H9 (cell line): Measurements from ENCODE around the gene SELPLG. TPM values are rescaled to one million over a fixed set of nuclear protein-coding genes. Genes with fewer than 3 reads are reported as not detected.
"Not testable (repeated sequence)": the region's sequence is repeated elsewhere in the genome, so short reads cannot be mapped to it uniquely, and the experiment has no call there.

Experiments used
- DNase-seq: peaks from one replicate; pipeline ENCODE4 v3.0.0-alpha.2; 2017
- H2AFZ ChIP-seq: one replicate; pipeline ENCODE4 v1.6.1; 2013; ENCODE audit warnings: mild to moderate bottlenecking, low read length, control low read depth, moderate library complexity
- H2AK5ac ChIP-seq: 2 replicates; pipeline ENCODE4 v1.6.1; 2013; ENCODE audit warnings: low read length, control low read depth, mixed read lengths; ENCODE audit not compliant: insufficient read length
- H2BK120ac ChIP-seq: one replicate; pipeline ENCODE4 v1.6.1; 2013; ENCODE audit warnings: low read depth, mild to moderate bottlenecking, low read length, control low read depth, inconsistent platforms; ENCODE audit not compliant: poor library complexity, severe bottlenecking
- H2BK12ac ChIP-seq: 2 replicates; pipeline ENCODE4 v1.6.1; 2013; ENCODE audit warnings: low read length, control low read depth, mixed read lengths, low read depth; ENCODE audit not compliant: insufficient read length
- H2BK15ac ChIP-seq: 2 replicates; pipeline ENCODE4 v1.6.1; 2013; ENCODE audit warnings: low read depth, low read length, control low read depth
- H2BK20ac ChIP-seq: one replicate; pipeline ENCODE4 v1.6.1; 2013; ENCODE audit warnings: low read depth, mild to moderate bottlenecking, low read length, control low read depth, inconsistent platforms; ENCODE audit not compliant: poor library complexity, severe bottlenecking
- H2BK5ac ChIP-seq: 2 replicates; pipeline ENCODE4 v1.6.1; 2013; ENCODE audit warnings: low read length, control low read depth, mixed read lengths; ENCODE audit not compliant: insufficient read length
- H3K14ac ChIP-seq: 2 replicates; pipeline ENCODE4 v1.6.1; 2013; ENCODE audit warnings: low read length, control low read depth; ENCODE audit not compliant: insufficient read depth
- H3K18ac ChIP-seq: 2 replicates; pipeline ENCODE4 v1.6.1; 2013; ENCODE audit warnings: low read depth, mild to moderate bottlenecking, mixed read lengths, low read length, control low read depth; ENCODE audit not compliant: insufficient read length
- H3K23ac ChIP-seq: 2 replicates; pipeline ENCODE4 v1.6.1; 2013; ENCODE audit warnings: low read length, control low read depth, mixed read lengths, low read depth; ENCODE audit not compliant: insufficient read length
- H3K23me2 ChIP-seq: 2 replicates; pipeline ENCODE4 v1.6.1; 2013; ENCODE audit warnings: low read depth, mild to moderate bottlenecking, mixed read lengths, low read length, control low read depth; ENCODE audit not compliant: insufficient read length, poor library complexity, severe bottlenecking
- H3K27ac ChIP-seq: 2 replicates; pipeline ENCODE4 v1.5.1; 2013; ENCODE audit warnings: low read length, control low read depth, mixed read lengths, low read depth; ENCODE audit not compliant: insufficient read length
- H3K27me3 ChIP-seq: 2 replicates; pipeline ENCODE4 v1.6.1; 2013; ENCODE audit warnings: low read length, control low read depth, inconsistent platforms; ENCODE audit not compliant: insufficient read depth
- H3K4ac ChIP-seq: 2 replicates; pipeline ENCODE4 v1.6.1; 2013; ENCODE audit warnings: low read depth, mild to moderate bottlenecking, control low read depth, inconsistent platforms, low read length, moderate library complexity
- H3K4me1 ChIP-seq: 2 replicates; pipeline ENCODE4 v1.6.1; 2013; ENCODE audit warnings: low read length, control low read depth, inconsistent platforms; ENCODE audit not compliant: insufficient read depth
- H3K4me2 ChIP-seq: 2 replicates; pipeline ENCODE4 v1.6.1; 2013; ENCODE audit warnings: low read length, control low read depth, mixed read lengths; ENCODE audit not compliant: insufficient read length, insufficient read depth
- H3K56ac ChIP-seq: 2 replicates; pipeline ENCODE4 v1.6.1; 2013; ENCODE audit warnings: low read depth, mild to moderate bottlenecking, mixed read lengths, low read length, control low read depth; ENCODE audit not compliant: insufficient read length
- H3K79me1 ChIP-seq: 2 replicates; pipeline ENCODE4 v1.6.1; 2013; ENCODE audit warnings: low read depth, mild to moderate bottlenecking, moderate library complexity, low read length, control low read depth, inconsistent platforms; ENCODE audit not compliant: insufficient read depth, poor library complexity, severe bottlenecking
- H3K79me2 ChIP-seq: 2 replicates; pipeline ENCODE4 v1.6.1; 2013; ENCODE audit warnings: low read length, control low read depth, inconsistent platforms; ENCODE audit not compliant: insufficient read depth
- H3K9ac ChIP-seq: 2 replicates; pipeline ENCODE4 v1.6.1; 2013; ENCODE audit warnings: low read length, control low read depth, mixed read lengths; ENCODE audit not compliant: insufficient read length; ENCODE audit errors: extremely low read depth
- H3K9me3 ChIP-seq: one replicate; pipeline ENCODE4 v1.6.1; 2013; ENCODE audit warnings: low read depth, low read length, inconsistent platforms; ENCODE audit not compliant: control insufficient read depth
- H3T11ph ChIP-seq: one replicate; pipeline ENCODE4 v1.6.1; 2013; ENCODE audit warnings: mild to moderate bottlenecking, low read length, control low read depth, inconsistent platforms
- H4K20me1 ChIP-seq: one replicate; pipeline ENCODE4 v1.6.1; 2013; ENCODE audit not compliant: control insufficient read depth, insufficient read length, insufficient read depth
- H4K5ac ChIP-seq: 2 replicates; pipeline ENCODE4 v1.6.1; 2013; ENCODE audit warnings: low read depth, mild to moderate bottlenecking, mixed read lengths, low read length, control low read depth; ENCODE audit not compliant: insufficient read length
- H4K8ac ChIP-seq: replicated peaks from 2 replicates; pipeline ENCODE4 v1.6.1; 2013; ENCODE audit warnings: low read length, control low read depth, mixed read lengths, low read depth; ENCODE audit not compliant: insufficient read length
- H4K91ac ChIP-seq: 2 replicates; pipeline ENCODE4 v1.6.1; 2013; ENCODE audit warnings: low read depth, mild to moderate bottlenecking, moderate library complexity, mixed read lengths, low read length, control low read depth; ENCODE audit not compliant: insufficient read length
- H3K27ac Mint-ChIP-seq, 3 experiments: 2 replicates in 2 of 3; 3 replicates in 1 of 3; pipeline ENCODE4 v1.8.0; 2020 to 2021; ENCODE audit warnings: mixed read lengths in 3 of 3, mild to moderate bottlenecking in 1 of 3, moderate library complexity in 1 of 3
- H3K27me3 Mint-ChIP-seq: 2 replicates; pipeline ENCODE4 v1.8.0; 2021; ENCODE audit warnings: low read depth, mild to moderate bottlenecking, moderate library complexity, mixed read lengths
- H3K36me3 Mint-ChIP-seq, 3 experiments: 2 replicates in 2 of 3; 3 replicates in 1 of 3; pipeline ENCODE4 v1.8.0; 2020 to 2021; ENCODE audit warnings: low read depth in 3 of 3, mixed read lengths in 3 of 3; ENCODE audit not compliant: insufficient read depth in 1 of 3
- H3K4me1 Mint-ChIP-seq, 2 experiments: 2 replicates each; pipeline ENCODE4 v1.8.0; 2020; ENCODE audit warnings: mixed read lengths in 2 of 2
- H3K4me3 Mint-ChIP-seq, 2 experiments: 2 replicates in 1 of 2; 3 replicates in 1 of 2; pipeline ENCODE4 v1.8.0; 2020 to 2021; ENCODE audit warnings: mild to moderate bottlenecking in 2 of 2, mixed read lengths in 2 of 2, moderate library complexity in 1 of 2
- H3K9me3 Mint-ChIP-seq, 2 experiments: 2 replicates in 1 of 2; 3 replicates in 1 of 2; pipeline ENCODE4 v1.8.0; 2020; ENCODE audit warnings: mild to moderate bottlenecking in 2 of 2, mixed read lengths in 2 of 2, moderate library complexity in 1 of 2
- WGBS: extraction: QIAGEN DNeasy Blood & Tissue Kit; methylation state at CpG from one replicate; pipeline ENCODE4 v1.1.7; 2013; ENCODE audit warnings: missing lambda C conversion rate, low lambda C conversion rate, mixed read lengths; ENCODE audit not compliant: insufficient read length; ENCODE audit errors: extremely low coverage; 5-methylcytosine and 5-hydroxymethylcytosine counted together
- total RNA-seq: library from RNA; stranded (reverse); gene quantifications from 2 replicates; pipeline ENCODE4 v1.2.1, GENCODE V29; 2021

SELPLG gene
- total RNA-seq, 1 experiment from 2014 or later = 0.15 TPM

- not testable (repeated sequence) for H4K5ac ChIP-seq, H3K27ac ChIP-seq, H2AK5ac ChIP-seq, H3K9me3 ChIP-seq, H3K9ac ChIP-seq, H4K91ac ChIP-seq, H2AFZ ChIP-seq, H3K4ac ChIP-seq, H3K27me3 Mint-ChIP-seq, H3K23ac ChIP-seq, H3K18ac ChIP-seq, H2BK15ac ChIP-seq, H3K79me2 ChIP-seq, H2BK12ac ChIP-seq, H3K79me1 ChIP-seq, H3K4me2 ChIP-seq, H3K56ac ChIP-seq, H4K20me1 ChIP-seq, H2BK120ac ChIP-seq, H3K23me2 ChIP-seq, H4K8ac ChIP-seq, H3K14ac ChIP-seq, H3T11ph ChIP-seq, H3K9me3 Mint-ChIP-seq, H3K27me3 ChIP-seq, H3K4me3 Mint-ChIP-seq, H2BK20ac ChIP-seq, H2BK5ac ChIP-seq, DNase-seq, H3K27ac Mint-ChIP-seq
- no CpG with 5 or more reads among the region's 28 CpGs for WGBS
- Mint-ChIP-seq H3K36me3 (peaks cover 32 to 65% (median 45%) of the 10 kb centered on the region in 3 experiments), H3K4me1 (peaks cover 24 to 29% of the 10 kb centered on the region in 2 experiments)
- H3K4me1 ChIP-seq = peaks cover 10% of the 10 kb centered on the region; the same call in 1 of the 2 replicates
Observed at GRCh38 chr12:108655812-108656175, 22.1 kb upstream of the SELPLG start.

- H3K23ac ChIP-seq, H3K56ac ChIP-seq, H3K79me2 ChIP-seq, DNase-seq, H2BK12ac ChIP-seq, H3T11ph ChIP-seq, H3K9ac ChIP-seq, H3K18ac ChIP-seq, H3K9me3 Mint-ChIP-seq, H3K14ac ChIP-seq, H3K27me3 Mint-ChIP-seq, H3K27me3 ChIP-seq, H2BK20ac ChIP-seq, H3K4me3 Mint-ChIP-seq, H3K4ac ChIP-seq, H2BK120ac ChIP-seq, H4K20me1 ChIP-seq, H3K27ac ChIP-seq, H3K27ac Mint-ChIP-seq, H3K79me1 ChIP-seq, H3K23me2 ChIP-seq, H2AK5ac ChIP-seq, H3K4me2 ChIP-seq, H2AFZ ChIP-seq, H4K91ac ChIP-seq, H4K8ac ChIP-seq, H4K5ac ChIP-seq, H3K9me3 ChIP-seq, H2BK5ac ChIP-seq, H2BK15ac ChIP-seq: not testable (repeated sequence)
- WGBS = no CpG with 5 or more reads among the region's 9 CpGs
- peaks cover 10% of the 10 kb centered on the region; the same call in 1 of the 2 replicates for H3K4me1 ChIP-seq
- H3K4me1 Mint-ChIP-seq = peaks cover 24 to 26% of the 10 kb centered on the region in 2 experiments
- peaks cover 35 to 74% (median 48%) of the 10 kb centered on the region in 3 experiments for H3K36me3 Mint-ChIP-seq
Observed at GRCh38 chr12:108654622-108655021, 20.9 kb upstream of the SELPLG start.
